SU-DHL-6 (cell line): ENCODE measurements around the gene NATD1.
"Not testable (repeated sequence)": the region's sequence is repeated elsewhere in the genome, so short reads cannot be mapped to it uniquely, and the experiment has no call there.

Source experiments
- H2AFZ ChIP-seq: fragments of 200-600 bp; sonication (generic); 2 replicates; pipeline ENCODE4 v1.6.1; 2014; ENCODE audit warnings: low read depth, mild to moderate bottlenecking, moderate library complexity, mixed read lengths, antibody characterized with exemption, low read length; ENCODE audit not compliant: severe bottlenecking
- H3F3A ChIP-seq: fragments of 200-600 bp; shearing (Covaris generic); 2 replicates; pipeline ENCODE4 v1.6.0; 2016; ENCODE audit warnings: antibody characterized with exemption, mild to moderate bottlenecking; ENCODE audit not compliant: insufficient read depth
- H3K27ac ChIP-seq: fragments of 200-600 bp; sonication (generic); 2 replicates; pipeline ENCODE4 v1.5.1; 2016; ENCODE audit warnings: low read depth, mild to moderate bottlenecking, low read length, moderate library complexity, mixed read lengths
- H3K27me3 ChIP-seq: fragments of 200-600 bp; sonication (generic), shearing (Covaris generic); 2 replicates; pipeline ENCODE4 v1.6.0; 2014; ENCODE audit warnings: mild to moderate bottlenecking, low read length
- H3K36me3 ChIP-seq: fragments of 200-600 bp; sonication (generic); 2 replicates; pipeline ENCODE4 v1.6.1; 2014; ENCODE audit warnings: mild to moderate bottlenecking, low read length, mixed read lengths
- H3K4me2 ChIP-seq: fragments of 300-600, 200-600 bp; shearing (Covaris generic), sonication (generic); 2 replicates; pipeline ENCODE4 v1.6.0; 2014; ENCODE audit warnings: low read length, low read depth, mild to moderate bottlenecking; ENCODE audit not compliant: poor library complexity, severe bottlenecking
- H3K4me3 ChIP-seq: fragments of 200-600 bp; sonication (generic); 2 replicates; pipeline ENCODE4 v1.5.1; 2014; ENCODE audit warnings: antibody characterized with exemption, low read length, mild to moderate bottlenecking, mixed read lengths; ENCODE audit not compliant: insufficient read depth, poor library complexity, severe bottlenecking
- H3K79me2 ChIP-seq: fragments of 200-600 bp; sonication (generic); 2 replicates; pipeline ENCODE4 v1.6.1; 2014; ENCODE audit warnings: mild to moderate bottlenecking, low read length, moderate library complexity; ENCODE audit not compliant: insufficient read depth
- H3K9ac ChIP-seq: fragments of 200-600 bp; sonication (generic); 2 replicates; pipeline ENCODE4 v1.7.0; 2014; ENCODE audit warnings: mild to moderate bottlenecking, low read length
- H3K9me2 ChIP-seq: fragments of 200-600 bp; sonication (generic); replicated peaks from 2 replicates; pipeline ENCODE4 v1.6.1; 2014; ENCODE audit warnings: low read length; ENCODE audit not compliant: insufficient read depth
- H3K9me3 ChIP-seq: fragments of 200-600 bp; sonication (generic); 2 replicates; pipeline ENCODE4 v1.6.1; 2014; ENCODE audit warnings: low read length, mixed read lengths; ENCODE audit not compliant: insufficient read depth
- H4K20me1 ChIP-seq: fragments of 200-600 bp; sonication (generic); 2 replicates; pipeline ENCODE4 v1.6.1; 2014; ENCODE audit warnings: low read depth, mild to moderate bottlenecking, antibody characterized with exemption, low read length, moderate library complexity, mixed read lengths
- EZH2phosphoT487 ChIP-seq: fragments of 200-600 bp; sonication (generic), shearing (Covaris generic); conservative IDR thresholded peaks from 2 replicates; pipeline ENCODE4 v1.6.1; 2018; ENCODE audit warnings: mild to moderate bottlenecking, antibody characterized with exemption, low read length, moderate library complexity, mixed read lengths
- TF ChIP-seq, protein P1 (sequence below): fragments of 200-600 bp; sonication (generic); IDR thresholded peaks from one replicate; pipeline ENCODE4 v1.5.1; 2017; ENCODE audit warnings: antibody characterized with exemption, mild to moderate bottlenecking, low read length, moderate library complexity; ENCODE audit not compliant: insufficient read depth, poor library complexity, severe bottlenecking

The NATD1 gene

DNA sequence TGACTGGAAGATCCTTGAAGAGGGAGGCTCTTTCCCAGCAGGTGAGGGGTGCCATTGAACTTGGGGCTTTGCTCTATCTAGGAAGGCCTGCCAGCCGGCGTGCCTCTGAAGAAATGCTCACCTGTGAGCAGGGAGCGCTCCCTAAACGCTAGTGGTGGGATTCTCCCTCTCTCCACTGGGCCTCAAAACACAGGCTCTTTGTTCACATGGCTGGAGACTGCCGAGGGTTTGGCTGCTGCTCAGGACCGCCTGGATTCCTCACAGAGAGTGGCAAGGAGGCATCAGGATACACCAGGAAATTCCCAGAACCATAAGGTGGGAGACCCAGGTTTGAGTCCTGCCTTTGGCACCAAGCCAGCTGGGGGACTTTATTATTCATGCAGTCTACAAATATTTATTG is 21.7 kb downstream of the NATD1 start:
- Histone ChIP-seq H4K20me1 (no peaks in the 10 kb centered on the region), H3K36me3 (no peaks in the 10 kb centered on the region), H3K27ac (no peak overlapping the region), H3K9ac (no peak overlapping the region), H3F3A (no peaks in the 10 kb centered on the region), H3K79me2 (no peaks in the 10 kb centered on the region), H3K9me3 (no peaks in the 10 kb centered on the region), H2AFZ (no peak overlapping the region), H3K27me3 (no peaks in the 10 kb centered on the region), H3K4me2 (no peak overlapping the region), H3K9me2 (no peaks in the 10 kb centered on the region), H3K4me3 (no peak overlapping the region)
- TF ChIP-seq EZH2phosphoT487 = no peak
- TF ChIP-seq, protein P1, sequence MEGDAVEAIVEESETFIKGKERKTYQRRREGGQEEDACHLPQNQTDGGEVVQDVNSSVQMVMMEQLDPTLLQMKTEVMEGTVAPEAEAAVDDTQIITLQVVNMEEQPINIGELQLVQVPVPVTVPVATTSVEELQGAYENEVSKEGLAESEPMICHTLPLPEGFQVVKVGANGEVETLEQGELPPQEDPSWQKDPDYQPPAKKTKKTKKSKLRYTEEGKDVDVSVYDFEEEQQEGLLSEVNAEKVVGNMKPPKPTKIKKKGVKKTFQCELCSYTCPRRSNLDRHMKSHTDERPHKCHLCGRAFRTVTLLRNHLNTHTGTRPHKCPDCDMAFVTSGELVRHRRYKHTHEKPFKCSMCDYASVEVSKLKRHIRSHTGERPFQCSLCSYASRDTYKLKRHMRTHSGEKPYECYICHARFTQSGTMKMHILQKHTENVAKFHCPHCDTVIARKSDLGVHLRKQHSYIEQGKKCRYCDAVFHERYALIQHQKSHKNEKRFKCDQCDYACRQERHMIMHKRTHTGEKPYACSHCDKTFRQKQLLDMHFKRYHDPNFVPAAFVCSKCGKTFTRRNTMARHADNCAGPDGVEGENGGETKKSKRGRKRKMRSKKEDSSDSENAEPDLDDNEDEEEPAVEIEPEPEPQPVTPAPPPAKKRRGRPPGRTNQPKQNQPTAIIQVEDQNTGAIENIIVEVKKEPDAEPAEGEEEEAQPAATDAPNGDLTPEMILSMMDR = no peak

GRCh38 chr17:21228845-21229244 is 24.4 kb downstream of the NATD1 start:
- Histone ChIP-seq H3K9me2 (no peaks in the 10 kb centered on the region), H3K9ac (no peak overlapping the region), H3K4me2 (no peak overlapping the region), H3K9me3 (no peaks in the 10 kb centered on the region), H3K27ac (no peak overlapping the region), H3F3A (no peaks in the 10 kb centered on the region), H4K20me1 (no peaks in the 10 kb centered on the region), H3K36me3 (no peaks in the 10 kb centered on the region), H2AFZ (no peak overlapping the region), H3K79me2 (no peaks in the 10 kb centered on the region), H3K27me3 (no peaks in the 10 kb centered on the region), H3K4me3 (no peak overlapping the region)
- TF ChIP-seq, protein P1 = no peak
- no peak for TF ChIP-seq EZH2phosphoT487

DNA sequence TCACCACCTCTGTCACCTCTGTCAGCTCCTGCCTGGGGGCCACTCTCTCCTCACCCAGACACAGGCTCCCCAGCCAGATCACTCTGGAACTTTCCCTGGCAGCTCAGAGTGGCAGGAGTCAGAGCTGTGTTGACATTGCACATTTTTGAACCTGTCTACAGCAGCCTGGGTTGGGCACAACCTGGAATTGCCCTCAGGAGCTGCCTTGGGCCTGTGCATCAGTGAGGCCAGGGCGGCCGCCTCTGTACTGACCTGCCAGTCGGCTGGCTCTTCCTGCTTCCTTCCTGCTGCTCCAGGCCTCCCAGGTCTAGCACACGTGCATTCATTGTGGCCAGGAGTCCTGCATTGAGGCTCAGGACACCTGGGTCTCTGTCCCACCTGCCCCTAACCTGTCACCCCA is 25.1 kb downstream of the NATD1 start:
- Histone ChIP-seq H3K36me3 (no peaks in the 10 kb centered on the region), H3K4me2 (no peak overlapping the region), H3K4me3 (no peak overlapping the region), H4K20me1 (no peaks in the 10 kb centered on the region), H3F3A (no peaks in the 10 kb centered on the region), H3K9me3 (no peaks in the 10 kb centered on the region), H3K27me3 (no peaks in the 10 kb centered on the region), H3K9me2 (no peaks in the 10 kb centered on the region), H3K9ac (no peak overlapping the region), H3K79me2 (no peaks in the 10 kb centered on the region), H2AFZ (no peak overlapping the region), H3K27ac (no peak overlapping the region)
- TF ChIP-seq, protein P1 = no peak
- TF ChIP-seq EZH2phosphoT487 = no peak

GRCh38 chr17:21227277-21227676 is 25.9 kb downstream of the NATD1 start:
- not testable (repeated sequence) for H3K9me2 ChIP-seq, H3K27ac ChIP-seq, H3K9me3 ChIP-seq, H3K4me3 ChIP-seq, H2AFZ ChIP-seq, H3K79me2 ChIP-seq, H3F3A ChIP-seq, H3K27me3 ChIP-seq, H4K20me1 ChIP-seq, H3K4me2 ChIP-seq, H3K9ac ChIP-seq, H3K36me3 ChIP-seq
